ENCODE results near the gene CACNB1.
A peak's percentile ranks its signal among the peaks of the same experiment; 100 is the strongest.

Gene CACNB1

GRCh38 chr17:39225959-39226683 lies 28.7 kb upstream of the CACNB1 start:
- DNase-seq (ENCODE audit: low spot score): peak; percentile 77

GRCh38 chr17:39225308-39225958 lies 28.0 kb upstream of the CACNB1 start, which contains the start of gene STAC2:
Gene STAC2, minus strand, starts transcription at chr17:39225945. Its CDS starts 443 bp downstream, at chr17:39225502.
- DNase-seq (ENCODE audit: low spot score): no peak

- no peak for DNase-seq (ENCODE audit: low spot score)
Observed at GRCh38 chr17:39224778-39225307, 27.4 kb upstream of the CACNB1 start.

- no peak for DNase-seq (ENCODE audit: low spot score)
Observed at GRCh38 chr17:39223907-39224777, 26.7 kb upstream of the CACNB1 start.

- DNase-seq (ENCODE audit: low spot score): no peak
Observed at GRCh38 chr17:39222866-39223834, 25.7 kb upstream of the CACNB1 start.

- no peak for DNase-seq (ENCODE audit: low spot score)
Observed at GRCh38 chr17:39222151-39222550, 24.7 kb upstream of the CACNB1 start.

GRCh38 chr17:39221572-39221971 lies 24.1 kb upstream of the CACNB1 start:
- DNase-seq (ENCODE audit: low spot score): no peak

- DNase-seq (ENCODE audit: low spot score): no peak
Observed at GRCh38 chr17:39219647-39220154, 22.2 kb upstream of the CACNB1 start.

- no peak for DNase-seq (ENCODE audit: low spot score)
Observed at GRCh38 chr17:39218906-39219305, 21.4 kb upstream of the CACNB1 start.

GRCh38 chr17:39217734-39218369 lies 20.4 kb upstream of the CACNB1 start:
- DNase-seq (ENCODE audit: low spot score): no peak

- no peak for DNase-seq (ENCODE audit: low spot score)
Observed at GRCh38 chr17:39213852-39214251, 16.4 kb upstream of the CACNB1 start.

- no peak for DNase-seq (ENCODE audit: low spot score)
Observed at GRCh38 chr17:39212841-39213480, 15.5 kb upstream of the CACNB1 start.

GRCh38 chr17:39212195-39212810 lies 14.8 kb upstream of the CACNB1 start:
- no peak for DNase-seq (ENCODE audit: low spot score)

GRCh38 chr17:39210093-39210434 lies 12.6 kb upstream of the CACNB1 start:
- DNase-seq (ENCODE audit: low spot score): no peak

GRCh38 chr17:39209317-39210092 lies 12.0 kb upstream of the CACNB1 start:
- peak; percentile 52 for DNase-seq (ENCODE audit: low spot score)

GRCh38 chr17:39208893-39209292 lies 11.4 kb upstream of the CACNB1 start:
- DNase-seq (ENCODE audit: low spot score): peak; percentile 88

- DNase-seq (ENCODE audit: low spot score): no peak
Observed at GRCh38 chr17:39208136-39208535, 10.7 kb upstream of the CACNB1 start.

GRCh38 chr17:39205112-39205526 lies 7.7 kb upstream of the CACNB1 start:
- DNase-seq (ENCODE audit: low spot score): no peak

- no peak for DNase-seq (ENCODE audit: low spot score)
Observed at GRCh38 chr17:39204245-39204644, 6.8 kb upstream of the CACNB1 start.
